Measurements from ENCODE around the gene DHRS2. TPM values are rescaled to one million over a fixed set of nuclear protein-coding genes. Genes with fewer than 3 reads are reported as not detected.

Gene DHRS2
- total and polyA plus RNA-seq, 2 of the 13 experiments (the other 11 are each of a cell fraction or from before 2014, with no cell fraction given): 1,621 to 3,021 TPM

DNA sequence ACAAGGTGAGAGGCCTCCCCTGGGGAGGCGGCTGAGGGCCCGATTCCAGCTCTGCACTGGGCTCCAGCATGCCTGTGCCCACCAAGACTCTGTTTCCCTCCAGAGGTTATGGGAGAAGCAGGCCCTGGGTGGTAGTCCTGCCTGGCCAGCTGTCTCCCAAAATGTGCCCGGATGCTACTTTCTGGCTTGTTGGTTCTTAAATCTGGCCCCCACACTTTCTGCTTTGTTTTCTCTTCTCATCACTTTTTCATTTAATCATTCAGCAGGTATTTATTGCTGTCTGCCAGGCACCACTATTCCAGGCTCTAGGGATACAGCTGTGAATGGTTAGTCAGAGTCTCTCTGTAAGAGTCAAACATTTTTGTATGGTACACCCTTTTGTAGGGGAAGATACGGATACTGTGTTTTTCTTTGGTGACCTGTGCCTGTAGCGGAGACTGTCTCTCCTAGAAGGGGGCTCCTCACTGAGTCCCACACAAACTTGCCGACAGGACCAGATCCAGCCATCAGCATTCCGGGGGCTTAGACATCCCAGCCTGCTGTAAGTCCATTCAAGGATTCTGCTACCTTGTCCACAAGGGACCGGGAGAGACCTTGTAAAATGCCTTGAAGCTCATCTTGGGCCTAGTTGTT is 3.8 kb downstream of the DHRS2 start:
- H3K27me3 ChIP-seq (ENCODE audit: control insufficient read depth in 1 of 2, insufficient read depth in 2 of 2, low read length in 2 of 2): no peaks in the 10 kb centered on the region; a peak in 1 of 5 replicates
- intact Hi-C loops (cut with micrococcal nuclease; ENCODE audit: unreplicated experiment) (no loop called here), in situ Hi-C loops (cut with HindIII; ENCODE audit: extremely low pct_ligation_motif_present, low pct_unique_long_range_greater_than_20kb) (no loop called here)
- peaks cover 43 to 58% of the 10 kb centered on the region in 2 experiments for H3K36me3 ChIP-seq (replicated peaks in 1 of 2; ENCODE audit: control insufficient read depth in 1 of 2, insufficient read depth in 2 of 2, low read length in 2 of 2)
- peak overlapping the region in 2 of 3 experiments; percentile 74 to 91; a peak in 4 of 6 replicates for H3K4me3 ChIP-seq (replicated peaks in 1 of 3; ENCODE audit: insufficient read depth in 1 of 3, low read depth in 2 of 3, low read length in 3 of 3)
- ATAC-seq (no peak), FAIRE-seq (no peak), DNase-seq (ENCODE audit: low spot score) (no peak)
- H2AFZ ChIP-seq (ENCODE audit: low read length): no peak overlapping the region
- peak overlapping the region; percentile 79; the same call in 1 of the 2 replicates for H3K9ac ChIP-seq (ENCODE audit: insufficient read depth, low read depth, low read length)
- peaks cover 71% of the 10 kb centered on the region for H3K4me1 ChIP-seq (ENCODE audit: insufficient read depth, low read length)
- BruUV-seq (replicated peaks): no TSS peak
- ChIA-PET CTCF (ENCODE audit: low intra/inter-chr PET ratio, low total read pairs) (interaction anchor here (1.4 kb wide), 1 partner anchor 51 kb away, joined by 3 read pairs; no protein-coding TSS in a partner anchor), POLR2A (interaction anchor here (0.7 to 13.7 kb wide), 22 partner anchors 7 to 474 kb away, joined by 3 to 1105 read pairs (median 8); partner anchors contain the start of genes AP1G2, DCAF11, JPH4 and NRL)
- WGBS (ENCODE audit: low lambda C conversion rate): 84% methylated on average over 8 of the region's 8 CpGs
- no peaks in the 10 kb centered on the region for H3K9me3 ChIP-seq (ENCODE audit: low read length)
- H3K4me2 ChIP-seq (ENCODE audit: low read depth, low read length): peak overlapping the region; percentile 80
- H3K27ac ChIP-seq (ENCODE audit: extremely low read length, insufficient read depth, low read length): peak overlapping the region; percentile 59
- H3K79me2 ChIP-seq (ENCODE audit: insufficient read depth, low read length): peaks cover 37% of the 10 kb centered on the region
- peaks cover 85% of the 10 kb centered on the region for H4K20me1 ChIP-seq (ENCODE audit: insufficient read depth, low read length)
- TF ChIP-seq NFE2L1 (CRISPR knock-in tag; IDR thresholded peaks at IDR 0.05; ENCODE audit: borderline replicate concordance) (peak; percentile 0), HNRNPUL1 (IDR thresholded peaks at IDR 0.05; ENCODE audit: low read depth, low read length) (no peak), PHF21A (CRISPR knock-in tag; IDR thresholded peaks at IDR 0.05) (no peak), ZNF879 (CRISPR knock-in tag; IDR thresholded peaks at IDR 0.05) (0 out of 2 replicates have a peak, but pooled peaks have one; percentile 22), ZBTB21 (CRISPR knock-in tag; IDR thresholded peaks at IDR 0.05) (0 out of 2 replicates have a peak, but pooled peaks have one; percentile 3), HNF4G (IDR thresholded peaks at IDR 0.05; ENCODE audit: borderline replicate concordance, low read depth, low read length) (peak; percentile 6; the same call in 1 of the 2 replicates), HNF4G (CRISPR knock-in tag; IDR thresholded peaks at IDR 0.05; ENCODE audit: borderline replicate concordance, low read depth) (no peak), TEAD2 (CRISPR knock-in tag; IDR thresholded peaks at IDR 0.05) (no peak), FOXA1 (IDR thresholded peaks at IDR 0.05) (no peak), FOXA1 (CRISPR knock-in tag; IDR thresholded peaks at IDR 0.05) (no peak), ZNF530 (CRISPR knock-in tag; IDR thresholded peaks at IDR 0.05; ENCODE audit: low read depth) (no peak), ZC3H4 (CRISPR knock-in tag; IDR thresholded peaks at IDR 0.05; ENCODE audit: borderline replicate concordance) (0 out of 2 replicates have a peak, but pooled peaks have one; percentile 91), ZNF34 (CRISPR knock-in tag; IDR thresholded peaks at IDR 0.05; ENCODE audit: borderline replicate concordance) (no peak), KLF9 (CRISPR knock-in tag; IDR thresholded peaks at IDR 0.05; ENCODE audit: low read depth) (no peak)
- TF ChIP-seq, protein P1, sequence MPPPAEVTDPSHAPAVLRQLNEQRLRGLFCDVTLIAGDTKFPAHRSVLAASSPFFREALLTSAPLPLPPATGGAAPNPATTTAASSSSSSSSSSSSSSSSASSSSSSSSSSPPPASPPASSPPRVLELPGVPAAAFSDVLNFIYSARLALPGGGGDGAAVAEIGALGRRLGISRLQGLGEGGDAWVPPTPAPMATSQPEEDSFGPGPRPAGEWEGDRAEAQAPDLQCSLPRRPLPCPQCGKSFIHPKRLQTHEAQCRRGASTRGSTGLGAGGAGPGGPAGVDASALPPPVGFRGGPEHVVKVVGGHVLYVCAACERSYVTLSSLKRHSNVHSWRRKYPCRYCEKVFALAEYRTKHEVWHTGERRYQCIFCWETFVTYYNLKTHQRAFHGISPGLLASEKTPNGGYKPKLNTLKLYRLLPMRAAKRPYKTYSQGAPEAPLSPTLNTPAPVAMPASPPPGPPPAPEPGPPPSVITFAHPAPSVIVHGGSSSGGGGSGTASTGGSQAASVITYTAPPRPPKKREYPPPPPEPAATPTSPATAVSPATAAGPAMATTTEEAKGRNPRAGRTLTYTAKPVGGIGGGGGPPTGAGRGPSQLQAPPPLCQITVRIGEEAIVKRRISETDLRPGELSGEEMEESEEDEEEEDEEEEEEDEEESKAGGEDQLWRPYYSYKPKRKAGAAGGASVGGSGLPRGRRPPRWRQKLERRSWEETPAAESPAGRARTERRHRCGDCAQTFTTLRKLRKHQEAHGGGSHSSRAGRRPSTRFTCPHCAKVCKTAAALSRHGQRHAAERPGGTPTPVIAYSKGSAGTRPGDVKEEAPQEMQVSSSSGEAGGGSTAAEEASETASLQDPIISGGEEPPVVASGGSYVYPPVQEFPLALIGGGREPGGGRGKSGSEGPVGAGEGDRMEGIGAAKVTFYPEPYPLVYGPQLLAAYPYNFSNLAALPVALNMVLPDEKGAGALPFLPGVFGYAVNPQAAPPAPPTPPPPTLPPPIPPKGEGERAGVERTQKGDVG (CRISPR knock-in tag; IDR thresholded peaks at IDR 0.05; ENCODE audit: borderline replicate concordance): no peak
- TF ChIP-seq, protein P2, sequence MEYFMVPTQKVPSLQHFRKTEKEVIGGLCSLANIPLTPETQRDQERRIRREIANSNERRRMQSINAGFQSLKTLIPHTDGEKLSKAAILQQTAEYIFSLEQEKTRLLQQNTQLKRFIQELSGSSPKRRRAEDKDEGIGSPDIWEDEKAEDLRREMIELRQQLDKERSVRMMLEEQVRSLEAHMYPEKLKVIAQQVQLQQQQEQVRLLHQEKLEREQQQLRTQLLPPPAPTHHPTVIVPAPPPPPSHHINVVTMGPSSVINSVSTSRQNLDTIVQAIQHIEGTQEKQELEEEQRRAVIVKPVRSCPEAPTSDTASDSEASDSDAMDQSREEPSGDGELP (IDR thresholded peaks at IDR 0.05; ENCODE audit: borderline replicate concordance, low read depth): no peak
- TF ChIP-seq, protein P3, sequence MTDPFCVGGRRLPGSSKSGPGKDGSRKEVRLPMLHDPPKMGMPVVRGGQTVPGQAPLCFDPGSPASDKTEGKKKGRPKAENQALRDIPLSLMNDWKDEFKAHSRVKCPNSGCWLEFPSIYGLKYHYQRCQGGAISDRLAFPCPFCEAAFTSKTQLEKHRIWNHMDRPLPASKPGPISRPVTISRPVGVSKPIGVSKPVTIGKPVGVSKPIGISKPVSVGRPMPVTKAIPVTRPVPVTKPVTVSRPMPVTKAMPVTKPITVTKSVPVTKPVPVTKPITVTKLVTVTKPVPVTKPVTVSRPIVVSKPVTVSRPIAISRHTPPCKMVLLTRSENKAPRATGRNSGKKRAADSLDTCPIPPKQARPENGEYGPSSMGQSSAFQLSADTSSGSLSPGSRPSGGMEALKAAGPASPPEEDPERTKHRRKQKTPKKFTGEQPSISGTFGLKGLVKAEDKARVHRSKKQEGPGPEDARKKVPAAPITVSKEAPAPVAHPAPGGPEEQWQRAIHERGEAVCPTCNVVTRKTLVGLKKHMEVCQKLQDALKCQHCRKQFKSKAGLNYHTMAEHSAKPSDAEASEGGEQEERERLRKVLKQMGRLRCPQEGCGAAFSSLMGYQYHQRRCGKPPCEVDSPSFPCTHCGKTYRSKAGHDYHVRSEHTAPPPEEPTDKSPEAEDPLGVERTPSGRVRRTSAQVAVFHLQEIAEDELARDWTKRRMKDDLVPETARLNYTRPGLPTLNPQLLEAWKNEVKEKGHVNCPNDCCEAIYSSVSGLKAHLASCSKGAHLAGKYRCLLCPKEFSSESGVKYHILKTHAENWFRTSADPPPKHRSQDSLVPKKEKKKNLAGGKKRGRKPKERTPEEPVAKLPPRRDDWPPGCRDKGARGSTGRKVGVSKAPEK (CRISPR knock-in tag; IDR thresholded peaks at IDR 0.05; ENCODE audit: borderline replicate concordance): peak; percentile 54; the same call in 1 of the 2 replicates

All from HepG2 (cell line).